ENCODE results near the gene CHD9NB.

Gene CHD9NB

GRCh38 chr16:53089434-53090285 lies 37.0 kb upstream of the CHD9NB start:
- H3K4me3 ChIP-seq (ENCODE audit: low read depth, low read length), result no peak overlapping the region
- TF ChIP-seq CTCF (IDR thresholded peaks at IDR 0.05; ENCODE audit: borderline replicate concordance, insufficient read depth, low read depth, low read length), result no peak

GRCh38 chr16:53087101-53087500 lies 34.4 kb upstream of the CHD9NB start:
- TF ChIP-seq CTCF (IDR thresholded peaks at IDR 0.05; ENCODE audit: borderline replicate concordance, insufficient read depth, low read depth, low read length), result no peak
- H3K4me3 ChIP-seq (ENCODE audit: low read depth, low read length), result no peak overlapping the region

GRCh38 chr16:53085931-53086421 lies 33.3 kb upstream of the CHD9NB start:
- H3K4me3 ChIP-seq (ENCODE audit: low read depth, low read length), result no peak overlapping the region
- no peak for TF ChIP-seq CTCF (IDR thresholded peaks at IDR 0.05; ENCODE audit: borderline replicate concordance, insufficient read depth, low read depth, low read length)

GRCh38 chr16:53085369-53085843 lies 32.7 kb upstream of the CHD9NB start:
- no peak for TF ChIP-seq CTCF (IDR thresholded peaks at IDR 0.05; ENCODE audit: borderline replicate concordance, insufficient read depth, low read depth, low read length)
- no peak overlapping the region for H3K4me3 ChIP-seq (ENCODE audit: low read depth, low read length)

- TF ChIP-seq CTCF (IDR thresholded peaks at IDR 0.05; ENCODE audit: borderline replicate concordance, insufficient read depth, low read depth, low read length), result no peak
- H3K4me3 ChIP-seq (ENCODE audit: low read depth, low read length), result no peak overlapping the region
These were observed 32.1 kb upstream of the CHD9NB start for GRCh38 chr16:53084746-53085334.

- no peak overlapping the region for H3K4me3 ChIP-seq (ENCODE audit: low read depth, low read length)
These were observed 31.4 kb upstream of the CHD9NB start for GRCh38 chr16:53084141-53084541.

More at GRCh38 chr16:53084141-53084541, 31.4 kb upstream of the CHD9NB start:
- no peak for TF ChIP-seq CTCF (IDR thresholded peaks at IDR 0.05; ENCODE audit: borderline replicate concordance, insufficient read depth, low read depth, low read length)
